Erythroblast (primary cell): ENCODE data around the gene PSMA5.

Experiments used
- GATA1 ChIP-seq: IDR thresholded peaks from 2 replicates; pipeline ENCODE4 v1.6.1; 2011; ENCODE audit warnings: low read depth, mild to moderate bottlenecking, control low read depth, low read length, moderate library complexity
- POLR2A ChIP-seq: IDR thresholded peaks from 2 replicates; pipeline ENCODE4 v1.6.1; 2011; ENCODE audit warnings: mild to moderate bottlenecking, low read length

GRCh38 chr1:109444346-109444745 lies 18.1 kb upstream of the PSMA5 start:
- TF ChIP-seq POLR2A: no peak
- TF ChIP-seq GATA1: no peak
